ENCODE results near the gene SUSD3. TPM values are rescaled to one million over a fixed set of nuclear protein-coding genes. Genes with fewer than 3 reads are reported as not detected.
A peak's percentile ranks its signal among the peaks of the same experiment; 100 is the strongest.

The SUSD3 gene
- polyA plus RNA-seq, 3 donors = 10.5 to 24.6 (median 15.7) TPM

DNA sequence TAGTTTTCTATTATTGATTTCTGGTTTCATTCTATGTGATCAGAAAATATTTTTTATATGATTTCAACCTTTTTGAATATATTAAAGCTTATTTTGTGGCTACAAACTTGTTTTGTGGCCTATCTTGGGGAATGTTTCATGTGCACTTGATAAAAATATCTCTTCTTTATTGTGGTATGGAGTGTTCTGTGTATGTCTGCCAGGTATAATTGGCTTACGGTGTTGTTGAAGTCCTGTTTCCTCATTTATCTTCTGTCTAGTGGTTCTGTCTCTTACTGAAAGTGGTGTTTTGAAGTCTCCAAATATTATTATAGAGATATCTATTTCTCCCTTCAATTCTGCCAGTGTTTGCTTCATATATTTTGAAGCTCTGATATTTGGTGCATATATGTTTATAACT is 47.1 kb downstream of the SUSD3 start:
- H3K4me2 ChIP-seq (replicated peaks; ENCODE audit: extremely low read depth, low read length, poor library complexity, severe bottlenecking) = no peak overlapping the region
- H3K27ac ChIP-seq (ENCODE audit: low read depth in 1 of 2, low read length in 2 of 2) = no peak overlapping the region
- H2AFZ ChIP-seq (ENCODE audit: insufficient read depth, low read depth, low read length, poor library complexity, severe bottlenecking) = no peak overlapping the region
- H3K27me3 ChIP-seq (ENCODE audit: control insufficient read depth in 2 of 2, insufficient read depth in 2 of 2, low read length in 2 of 2) = no peaks in the 10 kb centered on the region
- H3K4me3 Mint-ChIP-seq = no peak overlapping the region
- H3K9me3 Mint-ChIP-seq = peaks cover 0 to 5% (median 4%) of the 10 kb centered on the region in 7 donors
- H3K36me3 ChIP-seq (replicated peaks in 1 of 2; ENCODE audit: control insufficient read depth in 1 of 2, insufficient read depth in 2 of 2, low read length in 2 of 2) = peaks cover 21 to 41% of the 10 kb centered on the region in 2 donors
- TF ChIP-seq, protein P1, sequence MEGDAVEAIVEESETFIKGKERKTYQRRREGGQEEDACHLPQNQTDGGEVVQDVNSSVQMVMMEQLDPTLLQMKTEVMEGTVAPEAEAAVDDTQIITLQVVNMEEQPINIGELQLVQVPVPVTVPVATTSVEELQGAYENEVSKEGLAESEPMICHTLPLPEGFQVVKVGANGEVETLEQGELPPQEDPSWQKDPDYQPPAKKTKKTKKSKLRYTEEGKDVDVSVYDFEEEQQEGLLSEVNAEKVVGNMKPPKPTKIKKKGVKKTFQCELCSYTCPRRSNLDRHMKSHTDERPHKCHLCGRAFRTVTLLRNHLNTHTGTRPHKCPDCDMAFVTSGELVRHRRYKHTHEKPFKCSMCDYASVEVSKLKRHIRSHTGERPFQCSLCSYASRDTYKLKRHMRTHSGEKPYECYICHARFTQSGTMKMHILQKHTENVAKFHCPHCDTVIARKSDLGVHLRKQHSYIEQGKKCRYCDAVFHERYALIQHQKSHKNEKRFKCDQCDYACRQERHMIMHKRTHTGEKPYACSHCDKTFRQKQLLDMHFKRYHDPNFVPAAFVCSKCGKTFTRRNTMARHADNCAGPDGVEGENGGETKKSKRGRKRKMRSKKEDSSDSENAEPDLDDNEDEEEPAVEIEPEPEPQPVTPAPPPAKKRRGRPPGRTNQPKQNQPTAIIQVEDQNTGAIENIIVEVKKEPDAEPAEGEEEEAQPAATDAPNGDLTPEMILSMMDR (IDR thresholded peaks at IDR 0.05) = no peak
- peaks cover 25 to 59% of the 10 kb centered on the region in 2 donors for H3K4me1 ChIP-seq (ENCODE audit: control insufficient read depth in 1 of 2, insufficient read depth in 2 of 2, low read length in 2 of 2)
- H3K9me3 ChIP-seq (replicated peaks in 1 of 2; ENCODE audit: control insufficient read depth in 1 of 2, insufficient read depth in 1 of 2, low read length in 2 of 2) = no peaks in the 10 kb centered on the region
- H3K27me3 Mint-ChIP-seq (ENCODE audit: low read depth in 3 of 3) = peaks cover 0 to 3% (median 0%) of the 10 kb centered on the region in 3 donors
- H3K4me1 Mint-ChIP-seq = peaks cover 81% of the 10 kb centered on the region
- WGBS (ENCODE audit: insufficient coverage) = no CpG with 5 or more reads among the region's 1 CpG
- peak overlapping the region in 2 of 7 donors; percentile 54 to 58 for H3K27ac Mint-ChIP-seq
- no peak for DNase-seq
- no peak overlapping the region for H3K4me3 ChIP-seq (replicated peaks in 1 of 3; ENCODE audit: low read depth in 2 of 3, low read length in 3 of 3)
- H3K36me3 Mint-ChIP-seq = peaks cover 58 to 67% of the 10 kb centered on the region in 2 donors
- peaks cover 93% of the 10 kb centered on the region for H3K79me2 ChIP-seq (ENCODE audit: insufficient read depth, low read length)
- peaks cover 89% of the 10 kb centered on the region for H4K20me1 ChIP-seq (ENCODE audit: insufficient read depth, low read length)
- intact Hi-C loops (cut with micrococcal nuclease) = loop anchor here (5.0 to 10.0 kb wide), 2 partner anchors 47 to 199 kb away; no protein-coding TSS in a partner anchor
- H3K9ac ChIP-seq (ENCODE audit: insufficient read depth, low read length, poor library complexity, severe bottlenecking) = no peak overlapping the region

DNA sequence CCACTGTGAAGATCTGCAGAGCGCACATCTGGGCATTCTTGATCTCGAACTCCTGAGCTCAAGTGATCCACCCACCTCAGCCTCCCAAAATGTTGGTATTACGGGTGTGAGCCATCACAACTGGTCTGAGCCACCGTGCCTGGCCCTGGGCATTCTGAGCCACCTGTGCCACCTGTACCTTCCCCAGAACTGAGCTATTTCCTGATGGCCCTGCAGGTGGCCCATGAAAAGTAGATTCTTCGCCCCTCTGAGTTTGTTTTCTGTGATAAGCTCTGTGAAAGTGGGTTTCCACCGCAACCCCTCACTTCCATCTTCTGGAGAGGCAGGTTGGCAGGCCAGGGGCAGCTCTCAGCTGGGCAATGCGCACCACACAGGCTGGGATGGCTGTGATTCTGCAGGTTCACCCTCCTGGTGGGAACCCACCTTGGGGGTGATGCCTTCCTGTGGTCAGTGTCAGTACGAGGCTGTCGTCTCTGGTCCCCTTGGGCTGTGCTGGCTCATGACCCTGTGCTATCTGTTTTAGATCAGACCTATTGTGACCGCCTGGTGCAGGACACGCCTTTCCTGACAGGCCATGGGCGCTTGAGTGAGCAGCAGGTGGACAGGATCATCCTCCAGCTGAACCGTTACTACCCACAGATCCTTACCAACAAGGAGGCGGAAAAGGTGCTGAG is 48.8 kb downstream of the SUSD3 start:
- peaks cover 41 to 61% of the 10 kb centered on the region in 2 donors for H3K4me1 ChIP-seq (ENCODE audit: control insufficient read depth in 1 of 2, insufficient read depth in 2 of 2, low read length in 2 of 2)
- H2AFZ ChIP-seq (ENCODE audit: insufficient read depth, low read depth, low read length, poor library complexity, severe bottlenecking) = no peak overlapping the region
- H3K79me2 ChIP-seq (ENCODE audit: insufficient read depth, low read length) = peaks cover 91% of the 10 kb centered on the region
- Mint-ChIP-seq H3K9me3 (peaks cover 0 to 6% (median 4%) of the 10 kb centered on the region in 7 donors), H3K4me3 (no peak overlapping the region), H3K36me3 (peaks cover 60 to 73% of the 10 kb centered on the region in 2 donors), H3K27me3 (ENCODE audit: low read depth in 3 of 3) (peaks cover 0 to 3% (median 0%) of the 10 kb centered on the region in 3 donors), H3K27ac (peak overlapping the region; percentile 52 to 82 (median 73)), H3K4me1 (peaks cover 84% of the 10 kb centered on the region)
- 88% methylated on average over 8 of the region's 14 CpGs for WGBS (ENCODE audit: insufficient coverage)
- H3K27me3 ChIP-seq (ENCODE audit: control insufficient read depth in 2 of 2, insufficient read depth in 2 of 2, low read length in 2 of 2) = no peaks in the 10 kb centered on the region
- H3K36me3 ChIP-seq (replicated peaks in 1 of 2; ENCODE audit: control insufficient read depth in 1 of 2, insufficient read depth in 2 of 2, low read length in 2 of 2) = peaks cover 28 to 50% of the 10 kb centered on the region in 2 donors
- H3K4me2 ChIP-seq (replicated peaks; ENCODE audit: extremely low read depth, low read length, poor library complexity, severe bottlenecking) = no peak overlapping the region
- H3K9ac ChIP-seq (ENCODE audit: insufficient read depth, low read length, poor library complexity, severe bottlenecking) = no peak overlapping the region
- intact Hi-C loops (cut with micrococcal nuclease) = loop anchor here (5.0 to 10.0 kb wide), 2 partner anchors 45 to 198 kb away; no protein-coding TSS in a partner anchor
- H3K27ac ChIP-seq (ENCODE audit: low read depth in 1 of 2, low read length in 2 of 2) = peak overlapping the region; percentile 98 to 100
- no peak overlapping the region for H3K4me3 ChIP-seq (replicated peaks in 1 of 3; ENCODE audit: low read depth in 2 of 3, low read length in 3 of 3)
- peak in 1 of 3 donors; percentile 20 for DNase-seq
- TF ChIP-seq, protein P1 (IDR thresholded peaks at IDR 0.05) = no peak
- H3K9me3 ChIP-seq (replicated peaks in 1 of 2; ENCODE audit: control insufficient read depth in 1 of 2, insufficient read depth in 1 of 2, low read length in 2 of 2) = no peaks in the 10 kb centered on the region
- peaks cover 73% of the 10 kb centered on the region for H4K20me1 ChIP-seq (ENCODE audit: insufficient read depth, low read length)
